Stimulated activated CD4-positive, alpha-beta T cell treated with anti-CD3 and anti-CD28 coated beads, Interleukin-12 subunit alpha, Interleukin-12 subunit beta, amount 100 ng/mL, for 48 hours (primary cell): ENCODE measurements around the gene LRRC57.
"Not testable (repeated sequence)": the region's sequence is repeated elsewhere in the genome, so short reads cannot be mapped to it uniquely, and the experiment has no call there.

ENCODE experiments used
- DNase-seq, 3 donors: peaks; one replicate each; pipeline ENCODE4 v3.0.0-alpha.2; 2020; ENCODE audit warnings: low read depth in 2 of 3, low spot score in 1 of 3

LRRC57 gene

GRCh38 chr15:42548249-42549031 lies at the start of gene LRRC57, which contains the start of gene HAUS2:
TSS of gene LRRC57 (minus strand) at chr15:42548793. CDS start at chr15:42548434, 359 bp downstream.
TSS of gene HAUS2 (plus strand) at chr15:42548838. CDS start at chr15:42548873, 35 bp downstream.
- DNase-seq = peak; percentile 75 to 88 (median 84)

GRCh38 chr15:42595626-42596240 lies 47.1 kb upstream of the LRRC57 start:
- no peak for DNase-seq

- no peak for DNase-seq
These were observed 45.5 kb upstream of the LRRC57 start for GRCh38 chr15:42594095-42594494.

GRCh38 chr15:42593143-42593542 lies 44.5 kb upstream of the LRRC57 start:
- DNase-seq = no peak

- no peak for DNase-seq
These were observed 44.1 kb upstream of the LRRC57 start for GRCh38 chr15:42592716-42593115.

- no peak for DNase-seq
These were observed 42.8 kb upstream of the LRRC57 start for GRCh38 chr15:42591238-42591934.

- DNase-seq = no peak
These were observed 42.1 kb upstream of the LRRC57 start for GRCh38 chr15:42590619-42591237.

- no peak for DNase-seq
These were observed 35.6 kb upstream of the LRRC57 start for GRCh38 chr15:42584031-42584765.

- DNase-seq = no peak
These were observed 34.2 kb upstream of the LRRC57 start for GRCh38 chr15:42582569-42583375.

GRCh38 chr15:42581272-42581730 lies 32.7 kb upstream of the LRRC57 start:
- DNase-seq = peak; percentile 47 to 76 (median 64)

- no peak for DNase-seq
These were observed 30.5 kb upstream of the LRRC57 start for GRCh38 chr15:42578984-42579537.

- DNase-seq = no peak
These were observed 29.0 kb upstream of the LRRC57 start for GRCh38 chr15:42577514-42578031.

- DNase-seq = no peak
These were observed 28.2 kb upstream of the LRRC57 start for GRCh38 chr15:42576776-42577175.

- DNase-seq = no peak
These were observed 27.5 kb upstream of the LRRC57 start for GRCh38 chr15:42576040-42576594.

GRCh38 chr15:42575188-42576039 lies 26.8 kb upstream of the LRRC57 start, which contains the start of gene STARD9:
TSS of gene STARD9 (plus strand) at chr15:42575606. CDS start at chr15:42575716, 110 bp downstream.
- DNase-seq = peak; percentile 90 to 93 (median 92)

GRCh38 chr15:42558739-42559138 lies 10.1 kb upstream of the LRRC57 start:
- no peak for DNase-seq

GRCh38 chr15:42556550-42557207 lies 8.1 kb upstream of the LRRC57 start:
- not testable (repeated sequence) for DNase-seq
